HCT116 (cell line): Measurements from ENCODE around the gene C15orf39. TPM values are rescaled to one million over a fixed set of nuclear protein-coding genes. Genes with fewer than 3 reads are reported as not detected.

Experiments used
- ATAC-seq: fragments of 200-7000 bp; cut with Tn5 transposase; 2 replicates; pipeline ENCODE4 v1.9.1; 2020; ENCODE audit warnings: mild to moderate bottlenecking, moderate library complexity
- BruUV-seq: library from RNA; stranded (reverse); fragments of 400-500 nt; replicated peaks from 2 replicates; lab custom pipeline; 2021; lab: Mats Ljungman, UMichigan
- CTCF ChIA-PET: fragments of 300-600 bp; sonication (Branson Sonifier 250); formaldehyde crosslinking; loops from one replicate; lab custom pipeline; 2021; ENCODE audit warnings: antibody characterized with exemption; lab: Charles Lee
- POLR2A ChIA-PET: fragments of 300-600, 350-600 bp; sonication (Branson Sonifier 250); formaldehyde crosslinking; loops from one replicate; lab custom pipeline; 2021; ENCODE audit warnings: antibody characterized with exemption; lab: Charles Lee
- RAD21 ChIA-PET, 2 experiments: fragments of 300-600 bp; sonication (Branson Sonifier 250); formaldehyde crosslinking; loops; one replicate each; lab custom pipeline; 2023; ENCODE audit warnings: low total read pairs in 2 of 2; ENCODE audit not compliant: uncharacterized antibody in 2 of 2, unreplicated experiment in 2 of 2, low non-redundant PET in 1 of 2; lab: Charles Lee
- DNase-seq: peaks from one replicate; pipeline ENCODE4 v3.0.0-alpha.2; 2010; ENCODE audit warnings: low read depth, low spot score
- H2AFZ ChIP-seq: fragments of 200-600 bp; shearing (Covaris generic), sonication (generic); 2 replicates; pipeline ENCODE4 v1.6.1; 2017; ENCODE audit warnings: low read depth, mixed run types, mixed read lengths, antibody characterized with exemption, low read length; ENCODE audit not compliant: poor library complexity, severe bottlenecking
- H3K27ac ChIP-seq: 2 replicates; pipeline ENCODE4 v1.5.1; 2012; ENCODE audit warnings: low read depth, low read length
- H3K27me3 ChIP-seq: fragments of 200-600 bp; sonication (generic); 2 replicates; pipeline ENCODE4 v1.6.1; 2016; ENCODE audit warnings: mixed run types, low read length, mixed read lengths; ENCODE audit not compliant: insufficient read depth
- H3K36me3 ChIP-seq, 2 experiments: fragments of 200-500 bp in 1 of 2; fragments of 200-600 bp in 1 of 2; sonication (Bioruptor generic) in 1 of 2; sonication (generic) in 1 of 2; 2 replicates each; pipeline versions ENCODE4 v1.5.1 to v1.6.1; 2014 to 2016; ENCODE audit warnings: low read length in 2 of 2, inconsistent platforms in 1 of 2, mixed read lengths in 1 of 2, mixed run types in 1 of 2; ENCODE audit not compliant: insufficient read depth in 2 of 2, control insufficient read depth in 1 of 2
- H3K4me1 ChIP-seq, 2 experiments: fragments of 200-600 bp in 1 of 2; sonication (generic) in 1 of 2; 2 replicates each; pipeline versions ENCODE4 v1.5.1 to v1.6.1; 2012 to 2017; ENCODE audit warnings: low read length in 2 of 2, inconsistent platforms in 1 of 2, mild to moderate bottlenecking in 1 of 2, mixed read lengths in 1 of 2, mixed run types in 1 of 2, moderate library complexity in 1 of 2; ENCODE audit not compliant: insufficient read depth in 2 of 2, control insufficient read depth in 1 of 2
- H3K4me2 ChIP-seq: fragments of 200-600 bp; sonication (generic); 2 replicates; pipeline ENCODE4 v1.6.1; 2017; ENCODE audit warnings: mixed run types, low read length, mixed read lengths
- H3K4me3 ChIP-seq, 2 experiments: fragments of 200-600 bp in 1 of 2; sonication (generic) in 1 of 2; replicated peaks in 1 of 2; 2 replicates each; pipeline ENCODE4 v1.5.1; 2011 to 2016; ENCODE audit warnings: low read length in 2 of 2, control low read depth in 1 of 2, low read depth in 1 of 2, mild to moderate bottlenecking in 1 of 2, mixed read lengths in 1 of 2, mixed run types in 1 of 2
- H3K79me2 ChIP-seq: fragments of 200-600 bp; sonication (generic); 2 replicates; pipeline ENCODE4 v1.6.1; 2017; ENCODE audit warnings: mild to moderate bottlenecking, mixed run types, low read length, moderate library complexity, mixed read lengths; ENCODE audit not compliant: insufficient read depth
- H3K9ac ChIP-seq: fragments of 200-600 bp; sonication (generic); 2 replicates; pipeline ENCODE4 v1.6.1; 2016; ENCODE audit warnings: low read length, mixed read lengths
- H3K9me2 ChIP-seq: fragments of 200-600 bp; sonication (generic), shearing (Covaris generic); 2 replicates; pipeline ENCODE4 v1.6.1; 2017; ENCODE audit warnings: mixed run types, mild to moderate bottlenecking, moderate library complexity; ENCODE audit not compliant: insufficient read depth
- H3K9me3 ChIP-seq, 2 experiments: fragments of 200-500 bp in 1 of 2; fragments of 200-600 bp in 1 of 2; sonication (Bioruptor generic) in 1 of 2; sonication (generic) in 1 of 2; 2 replicates each; pipeline ENCODE4 v1.6.1; 2014 to 2017; ENCODE audit warnings: low read length in 2 of 2, mixed read lengths in 2 of 2, inconsistent platforms in 1 of 2, low read depth in 1 of 2, mild to moderate bottlenecking in 1 of 2, mixed run types in 1 of 2, moderate library complexity in 1 of 2; ENCODE audit not compliant: control insufficient read depth in 1 of 2, insufficient read depth in 1 of 2
- H4K20me1 ChIP-seq: fragments of 200-600 bp; sonication (generic), shearing (Covaris generic); 2 replicates; pipeline ENCODE4 v1.6.1; 2017; ENCODE audit warnings: mixed run types, mild to moderate bottlenecking, moderate library complexity; ENCODE audit not compliant: insufficient read depth
- EGR1 ChIP-seq: IDR thresholded peaks from 2 replicates; pipeline ENCODE4 v1.6.1; 2012; ENCODE audit warnings: low read depth
- POLR2A ChIP-seq: IDR thresholded peaks from 2 replicates; pipeline ENCODE4 v1.7.0; 2011; ENCODE audit warnings: borderline replicate concordance; ENCODE audit not compliant: insufficient read depth, insufficient read length; ENCODE audit errors: extremely low read depth
- POLR2AphosphoS5 ChIP-seq: IDR thresholded peaks from 2 replicates; pipeline ENCODE4 v1.6.1; 2011; ENCODE audit warnings: mild to moderate bottlenecking, low read depth, low read length, moderate library complexity
- SP1 ChIP-seq: IDR thresholded peaks from 2 replicates; pipeline ENCODE4 v1.6.1; 2012; ENCODE audit warnings: low read depth
- ZNF274 ChIP-seq: fragments of 200-500 bp; sonication (Bioruptor generic); IDR thresholded peaks from 2 replicates; pipeline ENCODE4 v1.6.1; 2014; ENCODE audit warnings: mild to moderate bottlenecking, low read depth, low read length, inconsistent platforms
- intact Hi-C: fragments of 100-400 bp; cut with micrococcal nuclease; formaldehyde crosslinking; loops from 2 replicates; pipeline ENCODE4 v1.10.0; 2022
- total RNA-seq: library from RNA; stranded (reverse); gene quantifications from one replicate; pipeline ENCODE4 v1.2.1, GENCODE V29; 2021; ENCODE audit not compliant: unreplicated experiment

Gene C15orf39
- total RNA-seq, 1 experiment from 2014 or later, result 29.3 TPM

GRCh38 chr15:75214293-75215096 lies 12.8 kb downstream of the C15orf39 start:
- Histone ChIP-seq H3K9me3 (no peaks in the 10 kb centered on the region), H3K4me1 (no peaks in the 10 kb centered on the region), H3K27ac (no peak overlapping the region), H3K79me2 (peaks cover 30% of the 10 kb centered on the region), H3K9ac (no peak overlapping the region), H3K4me2 (no peak overlapping the region), H3K4me3 (no peak overlapping the region), H3K27me3 (no peaks in the 10 kb centered on the region), H4K20me1 (peaks cover 10% of the 10 kb centered on the region; the same call in 1 of the 2 replicates), H3K36me3 (peaks cover 20 to 36% of the 10 kb centered on the region in 2 experiments; a peak in 3 of 4 replicates), H2AFZ (no peak overlapping the region), H3K9me2 (no peaks in the 10 kb centered on the region)
- no TSS peak for BruUV-seq
- ChIA-PET RAD21 (no interaction called here), CTCF (interaction anchor here (1.4 to 1.5 kb wide), 2 partner anchors 13 to 93 kb away, joined by 3 to 5 read pairs; partner anchors contain the start of gene C15orf39), POLR2A (interaction anchor here (0.7 to 1.6 kb wide), 2 partner anchors 10 to 13 kb away, joined by 3 read pairs; partner anchors contain the start of gene C15orf39)
- TF ChIP-seq POLR2A (no peak), POLR2AphosphoS5 (0 out of 2 replicates have a peak, but pooled peaks have one; percentile 9), ZNF274 (no peak), SP1 (no peak)
- DNase-seq (no peak), ATAC-seq (no peak; the same call in 1 of the 2 replicates)
- intact Hi-C loops, result no loop called here

- H3K27me3 ChIP-seq, result no peaks in the 10 kb centered on the region
- H3K9me2 ChIP-seq, result no peaks in the 10 kb centered on the region
- peaks cover 21% of the 10 kb centered on the region for H3K79me2 ChIP-seq
- H3K4me2 ChIP-seq, result no peak overlapping the region
- no TSS peak for BruUV-seq
- H3K9me3 ChIP-seq, result no peaks in the 10 kb centered on the region
- DNase-seq (no peak), ATAC-seq (peak; percentile 44)
- H3K36me3 ChIP-seq, result peaks cover 13 to 27% of the 10 kb centered on the region in 2 experiments; a peak in 3 of 4 replicates
- ChIA-PET RAD21 (no interaction called here), CTCF (interaction anchor here (1.4 to 1.5 kb wide), 2 partner anchors 14 to 92 kb away, joined by 3 to 5 read pairs; partner anchors contain the start of gene C15orf39), POLR2A (interaction anchor here (0.7 to 1.6 kb wide), 3 partner anchors 11 to 172 kb away, joined by 3 to 4 read pairs (median 3); partner anchors contain the start of gene C15orf39)
- intact Hi-C loops, result no loop called here
- H4K20me1 ChIP-seq, result peaks cover 4% of the 10 kb centered on the region; the same call in 1 of the 2 replicates
- H3K4me3 ChIP-seq, result no peak overlapping the region
- H3K9ac ChIP-seq, result no peak overlapping the region
- no peak overlapping the region for H3K27ac ChIP-seq
- H2AFZ ChIP-seq, result no peak overlapping the region
- TF ChIP-seq EGR1, result no peak
- TF ChIP-seq POLR2AphosphoS5, result 0 out of 2 replicates have a peak, but pooled peaks have one; percentile 13
- no peaks in the 10 kb centered on the region for H3K4me1 ChIP-seq
Observed at GRCh38 chr15:75215107-75216004, 13.7 kb downstream of the C15orf39 start.
